Endothelial cell (in vitro differentiated cells): Measurements from ENCODE around the gene ARMC9. TPM values are rescaled to one million over a fixed set of nuclear protein-coding genes. Genes with fewer than 3 reads are reported as not detected.

Source experiments
- DNase-seq: peaks from one replicate; pipeline ENCODE4 v3.0.0; 2021; ENCODE audit warnings: low spot score
- H3K27ac Mint-ChIP-seq: one replicate; pipeline ENCODE4 v1.8.0; 2021; ENCODE audit warnings: mixed read lengths, inconsistent platforms; ENCODE audit not compliant: unreplicated experiment
- H3K27me3 Mint-ChIP-seq: one replicate; pipeline ENCODE4 v1.8.0; 2021; ENCODE audit warnings: mild to moderate bottlenecking, moderate library complexity, mixed read lengths, inconsistent platforms; ENCODE audit not compliant: unreplicated experiment
- H3K36me3 Mint-ChIP-seq: one replicate; pipeline ENCODE4 v1.8.0; 2021; ENCODE audit warnings: mild to moderate bottlenecking, low read depth, mixed read lengths, inconsistent platforms; ENCODE audit not compliant: unreplicated experiment
- H3K4me1 Mint-ChIP-seq: one replicate; pipeline ENCODE4 v1.8.0; 2021; ENCODE audit warnings: mild to moderate bottlenecking, mixed read lengths, inconsistent platforms; ENCODE audit not compliant: unreplicated experiment
- H3K4me3 Mint-ChIP-seq: one replicate; pipeline ENCODE4 v1.8.0; 2021; ENCODE audit warnings: mild to moderate bottlenecking, mixed read lengths, inconsistent platforms; ENCODE audit not compliant: unreplicated experiment
- H3K9me3 Mint-ChIP-seq: one replicate; pipeline ENCODE4 v1.8.0; 2021; ENCODE audit warnings: mixed read lengths, inconsistent platforms; ENCODE audit not compliant: unreplicated experiment
- CTCF ChIP-seq: fragments of 200-600 bp; sonication (generic); IDR thresholded peaks from one replicate; pipeline ENCODE4 v1.5.0; 2021; ENCODE audit warnings: antibody characterized with exemption; ENCODE audit not compliant: unreplicated experiment
- total RNA-seq: library from RNA; stranded (reverse); fragmentation: NEBNext Ultra II Directional; extraction: Animal tissue kit (Norgen Biotek cat#: 25700); gene quantifications from one replicate; pipeline ENCODE4 v1.2.1, GENCODE V29; 2021; ENCODE audit not compliant: unreplicated experiment

The ARMC9 gene
- total RNA-seq, 1 donor from 2014 or later, result 18.3 TPM

DNA sequence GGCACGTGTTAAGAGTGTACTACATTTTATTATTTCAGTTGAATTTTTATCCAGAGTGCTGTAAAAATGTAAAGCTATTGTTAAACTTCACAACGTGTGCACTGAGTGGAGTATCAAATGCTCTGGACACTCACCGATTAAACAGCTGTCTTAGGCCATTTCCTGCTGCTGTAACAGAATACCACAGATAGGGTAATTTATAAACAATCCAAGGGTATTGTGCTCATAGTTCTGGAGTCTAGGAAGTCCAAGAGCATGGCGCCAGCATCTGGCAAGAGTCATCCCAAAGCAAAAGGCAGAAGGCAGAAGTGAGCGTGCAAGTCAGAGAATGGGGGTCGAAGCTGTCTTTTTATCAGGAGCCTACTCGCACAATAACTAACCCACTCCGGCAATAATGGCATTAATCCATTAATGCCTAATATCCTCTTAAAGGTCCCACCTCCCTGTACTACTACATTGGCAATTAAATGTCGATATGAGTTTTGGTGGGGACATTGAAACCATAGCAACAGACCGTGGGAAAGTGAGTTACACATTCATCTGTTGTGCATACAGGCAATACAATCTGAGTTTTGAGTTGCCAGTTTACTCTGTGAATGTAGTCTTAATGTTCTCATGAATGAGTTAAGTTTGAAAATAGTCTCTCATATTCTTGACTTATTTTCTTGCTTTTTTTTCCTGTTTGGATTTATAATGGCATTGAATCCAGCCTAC is 64.8 kb downstream of the ARMC9 start:
- Mint-ChIP-seq H3K27me3 (no peaks in the 10 kb centered on the region), H3K4me3 (no peak overlapping the region), H3K27ac (no peak overlapping the region), H3K4me1 (peaks cover 4% of the 10 kb centered on the region), H3K9me3 (no peaks in the 10 kb centered on the region), H3K36me3 (peaks cover 15% of the 10 kb centered on the region)
- no peak for DNase-seq
- TF ChIP-seq CTCF, result no peak

GRCh38 chr2:231270221-231271114 is 72.0 kb downstream of the ARMC9 start:
- Mint-ChIP-seq H3K36me3 (peaks cover 17% of the 10 kb centered on the region), H3K27ac (no peak overlapping the region), H3K9me3 (no peaks in the 10 kb centered on the region), H3K27me3 (no peaks in the 10 kb centered on the region), H3K4me3 (no peak overlapping the region), H3K4me1 (no peaks in the 10 kb centered on the region)
- TF ChIP-seq CTCF, result no peak
- no peak for DNase-seq

GRCh38 chr2:231272991-231273390 is 74.6 kb downstream of the ARMC9 start:
- no peak for TF ChIP-seq CTCF
- no peaks in the 10 kb centered on the region for H3K4me1 Mint-ChIP-seq
- H3K9me3 Mint-ChIP-seq, result no peaks in the 10 kb centered on the region

GRCh38 chr2:231276987-231277386 is 78.6 kb downstream of the ARMC9 start:
- H3K36me3 Mint-ChIP-seq, result peaks cover 33% of the 10 kb centered on the region
- no peaks in the 10 kb centered on the region for H3K9me3 Mint-ChIP-seq
- H3K27ac Mint-ChIP-seq, result no peak overlapping the region

More at GRCh38 chr2:231272991-231273390, 74.6 kb downstream of the ARMC9 start:
- Mint-ChIP-seq H3K27me3 (no peaks in the 10 kb centered on the region), H3K4me3 (peak overlapping the region; percentile 1), H3K36me3 (peaks cover 20% of the 10 kb centered on the region), H3K27ac (no peak overlapping the region)
- DNase-seq, result no peak

More at GRCh38 chr2:231276987-231277386, 78.6 kb downstream of the ARMC9 start:
- H3K27me3 Mint-ChIP-seq, result no peaks in the 10 kb centered on the region
- no peak overlapping the region for H3K4me3 Mint-ChIP-seq
- TF ChIP-seq CTCF, result no peak
- DNase-seq, result no peak
- no peaks in the 10 kb centered on the region for H3K4me1 Mint-ChIP-seq
